Anterior cingulate cortex (tissue), 58 donors: ENCODE results near the gene ADAMTS13.

Experiments
- DNase-seq, 58 donors: peaks; one replicate each; lab custom pipeline; 2025; lab: John Stamatoyannopoulos, UW

Gene ADAMTS13

DNA sequence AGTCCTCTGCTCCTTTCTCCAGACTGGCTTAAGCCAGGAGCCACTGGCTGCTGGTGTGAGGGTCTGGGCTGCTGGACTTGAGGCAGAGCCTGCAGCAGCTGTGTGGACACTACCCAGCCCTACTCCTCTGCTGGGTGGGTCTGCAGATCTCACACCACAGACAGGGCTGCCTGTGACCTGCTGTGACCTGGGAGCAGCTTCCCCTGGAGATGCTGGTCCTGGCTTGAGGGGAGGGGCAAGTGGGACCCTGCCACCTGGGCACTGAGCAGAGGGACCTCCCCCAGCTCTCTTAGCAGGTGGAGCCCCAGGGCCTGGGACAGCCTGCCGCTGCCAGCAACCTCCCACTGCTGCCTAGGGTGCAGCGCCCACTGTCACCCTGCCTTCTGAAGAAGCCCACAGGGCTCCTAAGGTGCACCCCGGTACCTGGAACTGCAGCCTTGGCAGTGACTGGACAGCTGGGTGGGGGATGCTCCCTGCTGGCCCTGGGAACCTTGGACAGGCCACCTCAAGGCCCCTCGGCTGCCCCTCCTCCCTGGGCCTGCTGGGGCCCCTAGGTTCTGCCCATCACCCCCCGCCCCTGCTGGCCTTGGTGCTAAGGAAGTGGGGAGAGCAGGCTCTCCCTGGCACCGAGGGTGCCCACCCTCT, 46.7 kb downstream of the ADAMTS13 start:
- DNase-seq, result no peak

DNA sequence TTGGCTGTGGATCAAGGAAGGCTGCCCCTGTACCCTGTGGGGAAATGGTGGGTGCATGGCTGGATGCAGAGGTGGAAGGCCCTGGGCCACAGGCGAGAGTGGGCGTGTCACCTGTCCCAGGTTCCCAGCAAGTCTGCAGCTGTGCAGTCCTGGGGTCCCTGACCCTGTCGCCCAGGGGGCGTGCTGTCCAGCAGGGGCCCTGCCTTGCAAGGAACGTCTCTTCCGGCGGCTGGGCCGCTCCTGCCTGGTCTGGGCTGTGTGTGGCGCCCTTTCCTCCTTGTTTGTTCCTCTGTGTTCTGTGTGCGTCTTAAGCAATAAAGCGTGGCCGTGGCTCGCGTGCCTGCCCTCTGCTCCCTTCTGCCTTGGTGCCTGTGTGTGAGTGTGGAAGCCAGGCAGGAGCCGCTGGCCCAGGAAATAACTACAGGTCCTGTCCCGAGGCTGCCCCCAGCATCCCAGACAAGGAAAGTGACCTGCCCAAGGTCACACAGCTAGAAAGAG, 48.3 kb downstream of the ADAMTS13 start:
- DNase-seq, result no peak

DNA sequence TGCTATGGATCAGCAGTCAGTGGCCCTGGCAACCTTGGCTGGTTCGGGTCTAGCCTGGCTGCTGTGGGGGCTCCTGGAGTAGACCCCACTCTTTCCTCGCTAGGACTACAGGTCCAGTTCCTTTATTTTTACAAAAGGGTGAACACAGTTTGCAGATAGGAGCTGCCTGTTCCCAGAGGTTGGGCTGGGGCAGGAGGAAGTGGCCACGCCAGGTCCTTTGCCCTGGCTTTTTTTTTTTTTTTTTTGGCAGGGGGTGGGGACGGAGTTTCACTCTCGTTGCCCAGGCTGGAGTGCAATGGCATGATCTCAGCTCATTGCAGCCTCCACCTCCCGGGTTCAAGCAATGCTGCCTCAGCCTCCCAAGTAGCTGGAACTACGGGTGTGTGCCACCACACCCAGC, 48.8 kb downstream of the ADAMTS13 start:
- no peak for DNase-seq

DNA sequence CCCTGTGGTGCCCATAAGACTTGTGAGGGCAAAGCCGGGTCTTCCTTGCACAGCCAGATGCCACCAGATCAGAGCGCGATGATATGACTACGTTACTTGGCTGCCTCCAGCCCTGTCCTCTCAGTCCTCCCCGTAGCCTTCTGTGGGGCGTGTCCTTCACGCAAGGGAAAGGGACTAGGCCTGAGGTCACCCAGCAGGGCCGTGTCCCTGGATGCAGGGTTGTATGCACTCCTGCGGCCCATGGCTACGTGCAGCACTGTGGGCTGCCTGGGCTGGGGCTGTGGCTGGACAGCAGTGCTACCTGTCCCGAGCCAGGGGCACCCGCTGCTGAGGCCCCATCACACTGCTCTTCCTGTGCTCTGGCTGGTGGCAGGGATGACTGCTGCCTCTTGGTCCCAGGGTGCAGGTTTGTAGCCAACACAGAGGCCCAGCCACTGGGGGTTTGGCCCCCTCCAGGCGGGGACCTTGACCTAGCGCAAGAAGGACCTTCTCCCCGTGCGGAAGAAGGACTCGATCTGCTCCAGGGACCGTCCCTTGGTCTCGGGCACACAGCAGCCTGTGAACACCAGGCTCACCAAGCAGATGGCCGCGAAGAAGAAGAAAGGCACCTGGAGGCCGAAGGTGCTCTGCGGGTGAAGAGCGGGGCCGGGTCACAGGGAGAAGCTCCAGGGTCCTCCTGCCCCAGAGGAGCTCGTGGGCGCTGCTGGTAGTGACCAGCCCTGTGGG, 49.5 kb downstream of the ADAMTS13 start:
- DNase-seq, result no peak

DNA sequence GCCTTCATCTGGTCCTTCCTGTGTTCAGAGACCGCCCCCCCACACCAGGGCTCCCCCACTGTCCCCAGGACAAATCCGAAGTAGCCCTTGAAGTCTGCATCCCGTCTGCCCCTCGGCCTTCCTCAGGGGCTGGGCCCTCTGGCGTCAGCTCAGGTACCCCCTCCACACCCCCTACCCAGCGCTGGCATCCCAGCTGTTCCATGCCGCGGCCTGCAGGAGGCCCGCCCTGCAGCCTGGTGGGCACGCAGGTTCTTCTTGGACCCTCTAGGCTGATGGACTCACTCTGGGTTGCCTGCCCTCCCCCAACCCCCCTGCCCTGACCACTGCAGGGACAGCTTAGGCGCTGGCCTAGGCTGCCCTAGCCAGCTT, 50.1 kb downstream of the ADAMTS13 start:
- DNase-seq, result no peak

DNA sequence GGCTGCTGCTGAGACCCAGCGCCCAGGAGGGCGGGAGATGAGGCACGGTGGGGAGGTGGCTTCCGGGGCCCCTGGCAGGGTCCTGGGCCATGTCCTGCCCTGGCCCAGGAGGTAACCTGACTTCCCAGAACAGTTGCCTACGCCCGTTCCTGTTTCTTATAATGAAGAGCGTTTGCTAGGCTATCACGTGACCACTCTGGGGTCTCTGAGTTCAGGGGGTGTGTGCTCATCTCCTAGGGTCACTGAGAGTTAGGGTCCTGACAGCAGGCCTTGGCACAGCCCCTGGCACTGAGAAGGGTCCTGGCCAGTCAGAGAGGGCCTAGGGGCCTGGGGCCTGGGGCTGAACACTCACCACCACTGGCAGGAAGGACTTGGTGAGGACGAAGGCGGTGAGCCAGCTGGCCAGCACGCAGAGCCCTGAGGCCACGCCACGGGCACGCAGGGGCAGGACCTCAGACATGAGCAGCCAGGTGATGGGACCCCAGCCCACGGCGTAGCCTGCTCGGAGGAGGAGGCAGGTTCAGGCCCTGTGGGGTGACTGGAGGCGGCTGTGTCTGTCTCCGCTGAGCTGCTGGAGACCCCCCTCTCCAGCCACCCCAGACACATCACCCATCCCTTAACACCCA, 50.7 kb downstream of the ADAMTS13 start:
- DNase-seq, result no peak

DNA sequence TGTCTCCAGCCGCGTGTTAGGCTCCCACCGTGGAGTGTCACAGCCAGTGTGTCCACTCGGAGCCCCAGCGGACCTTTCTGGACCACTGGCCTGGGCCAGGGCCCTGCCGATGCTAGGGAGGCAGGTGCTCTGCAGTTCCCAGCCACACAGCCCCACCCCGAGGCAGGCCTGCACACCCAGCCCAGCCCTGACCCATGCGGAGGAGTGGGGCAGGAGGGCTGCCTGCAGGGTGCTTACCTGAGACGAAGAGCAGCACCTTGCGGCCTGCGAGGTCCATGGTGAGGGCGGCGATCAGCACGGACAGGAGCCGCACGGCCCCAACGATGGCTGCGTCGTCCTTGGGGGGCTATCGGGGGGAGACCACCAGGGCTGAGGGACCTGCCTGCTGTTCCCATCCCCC, 51.6 kb downstream of the ADAMTS13 start:
- no peak for DNase-seq

DNA sequence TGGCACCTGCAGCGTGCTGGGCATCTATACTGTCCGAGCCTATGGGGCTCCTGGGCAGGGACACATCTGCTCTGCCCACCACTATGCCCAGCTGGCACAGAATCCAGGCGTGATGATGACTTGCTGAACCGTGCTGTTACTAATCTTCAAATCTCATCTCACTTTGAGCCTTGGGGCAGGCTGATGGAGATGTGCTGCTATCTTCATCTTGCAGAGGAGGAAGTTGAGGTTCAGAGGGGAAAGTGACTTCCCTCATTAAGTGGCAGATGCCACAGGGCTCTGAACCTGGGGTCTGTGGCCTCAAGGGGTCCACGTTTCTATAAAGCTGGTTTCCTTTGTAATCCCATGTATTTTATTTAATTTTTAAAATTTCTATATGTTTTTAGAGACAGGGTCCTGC, 52.0 kb downstream of the ADAMTS13 start:
- no peak for DNase-seq

DNA sequence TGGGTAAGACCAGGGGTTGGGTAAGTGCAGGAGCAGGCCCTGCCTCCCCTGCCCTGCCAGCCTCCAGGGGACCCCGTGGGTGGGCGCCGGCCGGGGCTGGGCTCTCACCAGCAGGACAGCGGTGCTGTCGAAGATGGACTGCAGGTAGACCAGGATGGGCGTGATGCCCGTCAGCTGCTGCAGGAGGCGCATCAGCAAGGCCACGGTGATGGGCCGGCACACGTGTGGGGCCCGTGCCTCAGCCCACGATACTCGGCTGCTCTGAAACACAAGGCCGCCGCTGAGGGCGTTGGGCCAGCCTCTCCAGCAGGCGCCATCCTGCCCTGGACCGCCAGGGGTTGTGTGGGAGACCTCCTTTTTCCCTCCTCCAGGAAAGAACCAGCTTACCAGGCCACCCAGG, 52.7 kb downstream of the ADAMTS13 start:
- DNase-seq, result no peak

DNA sequence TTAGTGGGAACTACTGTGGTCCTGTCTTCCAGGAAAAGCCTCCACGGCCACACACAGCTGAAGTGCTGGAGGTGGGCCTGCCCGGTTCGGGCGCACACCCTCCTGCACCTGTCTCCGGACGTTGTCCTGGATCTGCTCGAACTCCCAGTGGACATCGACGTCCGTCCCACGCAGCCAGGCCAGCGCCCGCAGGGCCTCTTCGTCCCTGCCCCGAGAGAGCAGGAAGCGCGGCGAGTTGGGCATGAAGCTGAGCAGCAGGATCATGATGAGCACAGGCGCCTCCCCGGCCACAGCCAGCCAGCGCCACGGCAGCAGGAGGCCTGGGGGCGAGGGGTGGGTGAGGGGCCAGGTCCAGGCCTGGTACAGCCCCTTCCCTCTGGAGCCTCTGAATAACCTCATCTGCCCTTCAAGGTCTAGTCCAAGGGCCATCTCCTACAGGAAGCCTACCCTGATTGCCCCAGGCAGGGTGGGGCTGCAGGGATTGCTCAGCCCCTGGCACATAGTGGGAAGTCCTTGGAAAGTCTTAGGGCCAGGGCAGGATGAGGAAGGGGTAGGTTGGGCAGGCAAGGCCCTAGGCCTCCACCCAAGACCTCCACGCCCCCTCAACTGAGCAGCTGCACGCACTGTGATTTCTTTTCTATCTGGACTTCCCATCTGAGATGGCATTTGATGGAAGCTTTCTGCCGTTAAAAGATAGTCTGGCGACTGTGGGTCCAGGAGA, 53.3 kb downstream of the ADAMTS13 start:
- DNase-seq, result no peak

DNA sequence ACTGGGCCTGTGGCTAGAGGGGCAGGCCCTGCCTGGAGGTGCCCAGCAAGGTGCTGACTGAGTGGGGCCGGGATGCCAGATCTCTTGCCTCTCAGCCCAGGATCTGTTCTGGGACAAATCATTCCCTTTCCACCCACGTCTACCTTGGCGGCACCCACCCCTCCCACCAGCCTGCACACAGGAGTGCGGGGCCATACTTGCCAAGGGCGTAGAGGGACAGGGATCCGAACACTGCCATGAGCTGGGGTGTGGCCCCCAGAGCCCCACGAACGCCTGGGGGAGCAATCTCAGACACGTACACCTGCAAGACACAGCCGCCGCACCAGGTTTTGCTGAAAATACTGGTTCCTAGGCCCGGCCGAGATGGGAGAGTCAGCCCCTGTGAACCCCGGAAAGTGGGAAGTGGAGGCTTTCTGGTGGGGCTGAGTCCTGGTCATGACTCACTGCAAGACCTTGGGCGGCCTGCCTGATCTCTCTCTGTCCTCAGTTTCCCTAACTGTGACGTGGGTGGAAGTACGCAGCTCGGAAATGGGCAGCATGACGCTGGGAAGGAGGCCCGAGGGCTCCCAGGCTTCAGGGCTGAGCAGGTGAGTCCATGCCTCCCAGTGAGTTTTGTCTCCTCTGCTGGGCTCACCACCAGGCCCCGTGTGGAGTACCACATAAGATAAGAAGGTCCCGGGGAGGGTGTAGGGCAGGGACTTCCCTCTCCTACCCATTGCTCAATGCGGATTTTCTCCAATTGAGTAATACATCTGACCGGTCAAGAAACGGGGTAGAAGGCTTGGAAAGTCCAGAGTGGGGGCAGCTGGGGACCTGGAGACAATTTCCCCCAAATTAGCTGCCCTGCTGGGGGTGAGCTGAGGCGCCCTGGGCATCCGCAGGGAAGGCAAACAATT, 54.1 kb downstream of the ADAMTS13 start:
- no peak for DNase-seq

DNA sequence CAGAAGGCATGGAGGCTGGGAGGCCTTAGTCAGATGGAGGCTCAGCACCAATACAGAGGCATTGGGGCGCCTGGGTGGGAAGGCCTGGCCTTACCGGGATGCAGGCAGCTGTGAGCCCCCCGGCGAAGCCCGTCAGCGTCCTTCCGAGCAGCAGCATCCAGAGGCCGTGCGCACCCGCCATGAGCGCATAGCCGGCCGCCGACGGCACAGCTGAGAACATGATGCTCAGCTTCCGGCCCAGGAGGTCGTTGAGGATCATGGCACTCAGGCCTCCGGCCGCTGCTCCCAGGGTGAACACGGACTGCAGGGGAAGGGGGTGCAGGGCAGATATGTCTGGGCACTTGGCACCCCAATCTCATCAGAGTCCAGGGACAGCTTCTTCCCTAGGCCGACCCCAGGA, 54.8 kb downstream of the ADAMTS13 start:
- DNase-seq, result no peak

DNA sequence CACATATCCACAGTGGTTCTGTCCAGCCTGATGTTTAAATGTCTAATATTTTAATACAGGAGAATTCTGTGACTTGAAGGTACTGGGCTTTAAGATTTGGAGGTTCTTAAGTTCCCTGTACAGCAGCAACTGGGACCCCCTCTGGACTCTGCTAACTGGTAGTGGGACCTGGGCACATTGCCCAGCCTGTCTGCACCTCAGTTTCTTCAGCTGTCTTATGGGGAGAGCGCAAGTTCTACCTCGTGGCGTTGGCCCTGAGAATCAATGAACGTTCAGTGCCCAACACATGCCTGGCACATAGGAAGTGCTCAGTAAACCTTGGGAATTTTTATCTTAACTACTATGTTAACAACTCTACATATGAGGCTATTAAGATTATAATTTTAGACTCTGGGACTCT, 55.3 kb downstream of the ADAMTS13 start:
- DNase-seq, result no peak

DNA sequence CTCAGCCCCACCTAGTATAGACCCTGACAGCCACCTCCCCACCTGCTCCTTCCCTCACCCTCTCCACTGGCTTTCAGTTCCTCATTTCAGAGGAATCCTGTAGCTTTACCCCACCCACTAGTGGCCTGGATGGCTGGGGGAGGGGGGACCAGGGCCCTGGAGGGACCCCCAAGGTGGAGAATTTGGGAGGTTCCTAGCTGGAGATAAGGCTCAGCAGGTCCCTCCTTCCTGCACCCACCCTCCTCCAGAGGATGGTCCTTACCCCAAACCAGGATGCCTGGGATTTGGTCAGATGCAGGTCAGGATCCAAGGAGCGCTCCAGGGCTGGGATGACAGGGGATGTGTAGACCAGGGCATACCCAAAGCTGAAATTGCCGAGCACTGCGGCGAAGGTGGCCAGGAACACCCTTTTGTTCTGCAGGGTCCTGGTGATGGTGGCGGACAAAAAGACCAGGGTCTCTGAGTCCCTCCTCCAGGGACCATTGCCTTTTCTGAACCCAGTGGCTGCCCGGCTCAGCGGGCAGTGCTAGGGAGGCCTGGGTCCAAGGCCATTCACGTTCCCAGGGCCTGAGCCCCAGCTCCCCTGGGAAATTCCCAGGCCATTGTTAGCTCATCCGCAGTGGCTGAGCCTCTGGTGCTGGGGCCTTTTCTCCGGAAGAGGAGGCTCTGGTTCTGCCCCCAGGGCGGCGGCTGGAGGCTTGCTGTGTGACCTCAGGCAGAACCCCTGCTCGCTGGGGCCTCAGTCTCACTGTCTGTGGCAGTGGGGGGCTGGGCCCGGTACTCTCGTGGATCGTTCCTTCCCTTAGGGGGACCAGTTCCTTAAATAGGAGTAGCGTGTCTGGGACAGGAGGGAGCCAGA, 56.1 kb downstream of the ADAMTS13 start:
- DNase-seq, result no peak

DNA sequence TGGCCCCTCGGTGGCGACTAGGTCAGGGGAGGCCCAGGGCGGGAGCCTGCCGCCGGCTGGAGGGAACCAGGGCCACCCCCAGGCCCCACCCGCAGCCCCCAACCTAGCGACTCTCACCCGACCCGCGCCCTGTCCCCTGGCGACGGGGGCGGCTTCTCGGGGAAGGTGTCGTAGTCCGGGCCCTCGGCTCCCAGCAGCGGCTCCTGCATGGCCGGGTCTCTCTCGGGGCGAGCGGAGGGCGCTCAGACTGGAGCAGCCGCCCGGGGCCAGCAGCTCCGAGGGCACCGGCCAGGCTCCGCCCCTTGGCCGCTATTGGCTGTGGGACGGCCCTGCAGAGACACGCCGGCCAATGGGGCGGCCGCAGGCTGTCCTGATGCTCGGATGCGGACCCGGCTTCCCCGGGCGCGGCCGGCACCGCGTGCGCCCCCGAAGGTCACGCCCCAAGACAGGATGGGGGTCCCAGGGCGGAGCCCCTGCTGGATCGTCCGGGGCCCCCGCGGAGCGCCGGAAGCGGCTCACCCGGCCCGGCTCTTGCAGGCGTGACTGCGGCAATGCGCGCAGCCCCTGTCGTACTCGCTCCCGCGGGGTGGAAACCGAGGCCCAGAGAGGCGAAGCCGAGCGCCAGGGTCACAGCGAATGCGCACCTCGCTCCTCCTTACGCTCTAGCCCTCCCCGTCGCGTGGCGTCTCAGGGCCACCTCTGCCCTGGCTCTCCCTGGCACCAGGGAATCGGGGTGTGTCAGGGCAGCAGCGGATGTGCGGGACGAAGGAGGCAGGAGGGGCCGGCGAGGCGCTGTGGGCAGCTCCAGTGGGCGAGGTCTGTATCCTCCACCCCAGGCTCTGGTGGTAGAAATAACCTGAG, 56.9 kb downstream of the ADAMTS13 start, which contains the start of gene SLC2A6:
SLC2A6 (minus strand) TSS at position 249 of the 861 bp plus-strand sequence; CDS start at position 209, 40 bp downstream.
- peak; percentile 18 to 93 (median 81) for DNase-seq

DNA sequence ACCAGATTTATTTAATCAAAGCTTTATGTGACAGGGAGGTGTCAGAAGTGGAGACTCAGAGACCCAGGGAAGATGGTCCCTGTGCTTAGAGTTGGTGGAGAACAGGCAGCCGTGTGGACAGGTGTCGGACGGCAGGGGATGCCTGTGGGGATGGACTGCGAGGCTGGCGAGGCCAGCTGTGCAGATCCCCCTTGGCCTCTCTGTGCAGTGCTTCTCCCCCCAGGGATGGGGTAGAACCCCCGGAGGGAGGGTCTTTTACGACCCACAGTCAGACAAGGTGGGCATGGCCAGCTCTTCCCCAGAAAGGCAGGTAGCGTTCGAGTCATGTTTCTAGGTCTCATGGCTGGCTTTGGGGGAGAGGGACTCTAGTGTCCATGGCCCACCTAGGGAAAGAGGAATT, 61.4 kb downstream of the ADAMTS13 start:
- no peak for DNase-seq

DNA sequence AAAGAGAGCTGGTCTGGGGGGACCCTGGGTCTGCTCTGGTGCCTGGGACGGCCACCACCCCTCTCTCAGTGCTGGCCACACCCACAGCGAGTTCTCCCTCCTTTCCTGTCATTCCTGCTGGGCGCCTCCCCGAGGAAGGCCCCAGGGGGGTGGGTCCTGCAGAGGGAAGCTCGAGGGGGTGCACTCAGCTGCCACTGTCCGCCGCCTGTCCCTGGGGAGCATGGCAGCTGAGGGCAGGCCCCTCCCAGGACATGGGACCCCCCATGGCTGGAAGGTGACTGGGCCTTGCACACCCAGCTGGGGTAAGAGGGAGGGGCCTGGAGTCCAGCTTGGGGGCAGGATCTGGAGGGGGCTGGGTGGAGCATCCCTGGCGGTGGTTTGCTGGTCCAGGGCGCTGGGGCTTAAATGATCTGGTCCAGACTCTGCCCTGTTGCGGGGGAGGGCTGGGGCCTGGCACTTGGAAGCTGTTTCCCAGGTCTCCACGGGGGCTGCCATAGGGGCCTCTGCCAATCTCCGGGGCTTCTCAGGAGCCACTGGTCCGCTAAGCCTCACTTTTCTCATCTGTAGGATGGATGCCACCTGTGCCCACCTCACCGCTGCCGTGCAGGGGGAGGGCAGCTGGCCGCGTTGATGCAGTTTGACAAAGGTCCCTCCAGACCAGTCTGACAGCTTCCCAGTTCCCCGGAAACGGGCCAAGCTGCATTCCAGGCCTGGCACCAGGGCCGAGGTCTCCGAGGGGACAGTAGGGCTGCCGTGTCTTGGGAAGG, 62.7 kb downstream of the ADAMTS13 start:
- DNase-seq, result no peak
